HTERT RPE-1 (cell line): ENCODE results near the gene TBX18.

Experiments
- in situ Hi-C: fragments of 300-500 bp; cut with MboI; formaldehyde crosslinking; loops from 4 replicates; pipeline ENCODE4 v1.14.3; 2020; ENCODE audit warnings: low sequenced_read_pairs

TBX18 gene

GRCh38 chr6:84681693-84682326, 82.6 kb downstream of the TBX18 start:
- in situ Hi-C loops: no loop called here

- in situ Hi-C loops: no loop called here
Measured at GRCh38 chr6:84675651-84676050, 88.7 kb downstream of the TBX18 start.

DNA sequence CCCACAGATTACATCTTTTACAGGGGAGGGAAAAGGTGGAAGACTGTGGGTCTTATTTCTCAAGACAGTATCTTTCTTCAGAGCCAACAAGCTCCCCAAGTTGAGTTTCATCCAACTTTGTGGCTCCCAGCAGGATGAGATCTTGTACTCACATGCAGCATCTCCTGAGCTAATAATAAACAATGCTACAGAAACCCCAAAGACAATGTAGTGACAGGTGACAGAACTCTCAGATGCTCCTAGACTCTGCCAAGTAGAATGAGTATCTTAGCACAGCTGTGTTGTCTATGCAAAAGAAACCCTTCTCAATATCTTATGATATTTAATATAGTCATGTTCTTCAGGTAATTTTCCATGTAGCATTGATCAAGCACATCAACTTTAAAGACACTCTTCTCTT, 90.0 kb downstream of the TBX18 start:
- in situ Hi-C loops: no loop called here

- in situ Hi-C loops: no loop called here
Measured at GRCh38 chr6:84671183-84671582, 93.2 kb downstream of the TBX18 start.

GRCh38 chr6:84669945-84670344, 94.5 kb downstream of the TBX18 start:
- in situ Hi-C loops: no loop called here

DNA sequence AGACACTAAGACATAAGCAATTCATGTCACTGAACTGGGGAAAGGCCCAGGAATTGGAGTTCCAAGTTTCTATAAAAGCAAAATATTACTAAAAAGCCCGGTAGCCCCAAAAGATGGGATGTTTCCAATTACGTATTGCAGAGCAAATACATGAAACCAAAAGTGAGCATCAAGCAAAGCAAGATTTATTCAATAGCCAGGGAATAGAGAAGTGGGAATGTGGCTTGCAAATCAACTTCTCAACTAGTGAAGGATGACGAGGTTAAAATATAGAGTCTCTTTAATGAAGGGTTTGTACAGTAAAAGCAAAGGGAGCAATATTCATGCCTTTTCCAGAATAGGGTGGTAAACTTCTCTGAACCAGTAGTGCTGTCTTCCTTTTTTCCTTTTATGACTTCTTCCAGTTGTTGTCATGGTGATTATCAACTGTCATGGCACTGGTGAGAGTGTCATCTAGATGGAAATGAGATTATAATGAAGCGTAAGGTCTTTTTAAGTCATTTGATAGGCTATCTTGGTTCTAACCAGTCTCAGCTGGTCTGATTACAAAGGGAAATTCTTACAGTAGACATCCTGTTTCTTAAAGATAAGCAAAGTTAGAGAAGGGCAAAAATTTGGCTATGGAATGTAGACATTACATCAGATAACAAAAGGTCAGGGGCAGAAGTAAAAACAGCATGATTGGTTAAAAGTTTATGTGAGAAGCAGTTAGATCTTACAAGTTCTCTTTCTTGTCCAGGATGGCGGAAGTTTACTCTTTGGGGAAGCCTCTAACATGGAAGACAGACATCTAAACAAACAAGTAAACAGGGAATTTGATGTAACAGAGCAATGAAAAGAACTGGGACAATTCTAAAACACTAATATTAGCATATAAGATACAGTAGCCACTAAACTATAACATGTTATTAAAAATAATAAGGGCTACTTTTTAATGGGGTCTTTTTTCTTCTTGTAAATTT, 96.9 kb downstream of the TBX18 start:
- in situ Hi-C loops: no loop called here

GRCh38 chr6:84665401-84665800, 99.0 kb downstream of the TBX18 start:
- in situ Hi-C loops: no loop called here

- in situ Hi-C loops: no loop called here
Measured at GRCh38 chr6:84663866-84664265, 100.5 kb downstream of the TBX18 start.

- in situ Hi-C loops: no loop called here
Measured at GRCh38 chr6:84657486-84657885, 106.9 kb downstream of the TBX18 start.

GRCh38 chr6:84657025-84657424, 107.4 kb downstream of the TBX18 start:
- in situ Hi-C loops: no loop called here

- in situ Hi-C loops: no loop called here
Measured at GRCh38 chr6:84653027-84653551, 111.3 kb downstream of the TBX18 start.

- in situ Hi-C loops: no loop called here
Measured at GRCh38 chr6:84652356-84653026, 111.9 kb downstream of the TBX18 start.

GRCh38 chr6:84651583-84651982, 112.8 kb downstream of the TBX18 start:
- in situ Hi-C loops: no loop called here

DNA sequence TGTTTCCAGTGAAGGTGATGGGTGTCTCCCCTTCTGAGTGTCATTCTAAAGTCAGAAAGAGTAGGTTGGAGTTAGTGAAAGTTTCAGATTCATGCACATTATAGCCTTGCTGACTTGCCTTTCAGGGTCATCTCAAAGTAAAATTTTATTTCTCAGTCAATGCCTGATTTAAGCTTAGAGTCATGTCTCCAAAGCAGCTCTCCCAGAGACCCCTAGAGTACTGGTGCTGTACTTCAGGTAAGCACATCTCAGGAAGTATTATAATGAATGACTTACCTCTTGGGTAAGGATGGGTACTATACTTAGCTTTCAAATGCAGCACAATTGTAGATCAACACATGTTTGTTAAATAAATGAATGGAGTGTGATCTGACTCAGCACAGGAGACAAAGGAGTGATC, 116.0 kb downstream of the TBX18 start:
- in situ Hi-C loops: no loop called here

GRCh38 chr6:84645563-84646266, 118.7 kb downstream of the TBX18 start:
- in situ Hi-C loops: no loop called here

GRCh38 chr6:84645000-84645399, 119.4 kb downstream of the TBX18 start:
- in situ Hi-C loops: no loop called here

- in situ Hi-C loops: no loop called here
Measured at GRCh38 chr6:84643778-84644177, 120.6 kb downstream of the TBX18 start.

DNA sequence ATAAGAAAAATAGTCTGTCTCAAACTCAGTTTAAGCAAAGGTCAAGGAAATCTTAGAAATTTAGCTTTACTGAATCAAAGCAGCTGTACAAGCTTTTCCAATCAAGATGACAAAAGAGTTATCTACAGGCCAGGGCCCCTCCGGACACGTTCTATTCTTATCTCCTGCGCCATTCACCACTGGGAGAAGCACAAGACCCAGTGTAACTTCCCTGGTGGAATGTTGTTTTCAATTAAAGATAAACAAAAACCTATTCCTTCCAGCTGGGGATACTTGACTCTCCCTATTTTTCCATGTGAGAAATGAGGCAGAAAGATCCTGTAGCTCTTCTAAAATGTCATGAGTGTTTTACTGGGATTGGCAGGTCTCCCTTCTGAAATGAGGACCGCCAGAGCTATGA, 123.3 kb downstream of the TBX18 start:
- in situ Hi-C loops: no loop called here

GRCh38 chr6:84639396-84639795, 125.0 kb downstream of the TBX18 start:
- in situ Hi-C loops: no loop called here

GRCh38 chr6:84638286-84638685, 126.1 kb downstream of the TBX18 start:
- in situ Hi-C loops: no loop called here
